GM10266 (cell line): ENCODE data around the gene MARCKS.
"Not testable (repeated sequence)": the region's sequence is repeated elsewhere in the genome, so short reads cannot be mapped to it uniquely, and the experiment has no call there.

Experiments
- DNase-seq: peaks from one replicate; pipeline ENCODE4 v3.0.0; 2012; ENCODE audit errors: extremely low spot score
- TF ChIP-seq, protein P1 (sequence below): IDR thresholded peaks from 2 replicates; pipeline ENCODE4 v1.5.1; 2012; ENCODE audit warnings: mild to moderate bottlenecking, low read depth; ENCODE audit not compliant: control insufficient read depth, insufficient read depth; ENCODE audit errors: missing control alignments

Gene MARCKS

DNA sequence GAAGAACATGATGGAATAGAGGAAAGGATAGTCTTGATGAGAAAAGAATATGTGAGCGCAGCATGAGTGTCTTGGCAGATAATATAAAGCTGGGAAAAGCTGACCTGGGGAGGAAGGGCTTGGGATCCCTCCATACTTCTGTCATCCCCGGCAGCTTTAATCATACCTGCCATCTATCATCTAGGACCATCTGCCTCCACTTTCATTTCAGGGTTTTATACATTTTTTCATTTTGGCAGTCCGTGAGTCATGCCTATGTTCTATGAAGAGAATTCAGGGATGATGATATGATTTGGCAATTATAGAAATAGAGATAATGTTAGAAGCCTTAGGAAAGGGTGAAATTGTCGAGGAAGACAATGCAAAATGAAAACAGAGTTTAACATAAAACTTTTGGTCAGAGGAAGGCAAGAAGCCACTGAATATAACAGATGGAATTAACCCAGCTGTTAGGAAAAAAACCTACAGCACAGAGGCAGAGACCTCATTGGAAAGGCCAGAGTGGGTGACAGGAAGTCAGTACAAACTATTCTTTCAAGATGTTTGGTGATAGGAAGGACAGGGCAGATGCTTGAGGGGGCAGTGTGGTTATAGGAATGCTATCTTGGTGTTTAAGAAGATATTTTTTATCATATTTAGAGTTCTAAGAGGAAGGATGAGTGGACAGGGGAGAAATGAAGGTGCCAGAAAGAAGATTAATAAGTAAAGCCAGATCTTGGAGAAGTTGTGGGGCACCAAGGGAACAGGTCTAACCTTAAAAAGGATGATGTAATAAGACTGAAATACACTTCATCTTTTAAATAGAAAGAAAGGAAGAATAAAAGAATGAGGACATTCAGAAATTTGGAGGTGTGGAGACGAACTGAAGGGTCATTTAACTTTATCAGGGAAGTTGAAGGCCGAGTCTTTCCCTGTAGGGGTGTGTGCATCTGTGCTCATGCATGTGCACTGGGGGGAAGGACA lies 37.8 kb downstream of the MARCKS start:
- TF ChIP-seq, protein P1, sequence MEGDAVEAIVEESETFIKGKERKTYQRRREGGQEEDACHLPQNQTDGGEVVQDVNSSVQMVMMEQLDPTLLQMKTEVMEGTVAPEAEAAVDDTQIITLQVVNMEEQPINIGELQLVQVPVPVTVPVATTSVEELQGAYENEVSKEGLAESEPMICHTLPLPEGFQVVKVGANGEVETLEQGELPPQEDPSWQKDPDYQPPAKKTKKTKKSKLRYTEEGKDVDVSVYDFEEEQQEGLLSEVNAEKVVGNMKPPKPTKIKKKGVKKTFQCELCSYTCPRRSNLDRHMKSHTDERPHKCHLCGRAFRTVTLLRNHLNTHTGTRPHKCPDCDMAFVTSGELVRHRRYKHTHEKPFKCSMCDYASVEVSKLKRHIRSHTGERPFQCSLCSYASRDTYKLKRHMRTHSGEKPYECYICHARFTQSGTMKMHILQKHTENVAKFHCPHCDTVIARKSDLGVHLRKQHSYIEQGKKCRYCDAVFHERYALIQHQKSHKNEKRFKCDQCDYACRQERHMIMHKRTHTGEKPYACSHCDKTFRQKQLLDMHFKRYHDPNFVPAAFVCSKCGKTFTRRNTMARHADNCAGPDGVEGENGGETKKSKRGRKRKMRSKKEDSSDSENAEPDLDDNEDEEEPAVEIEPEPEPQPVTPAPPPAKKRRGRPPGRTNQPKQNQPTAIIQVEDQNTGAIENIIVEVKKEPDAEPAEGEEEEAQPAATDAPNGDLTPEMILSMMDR: no peak
- DNase-seq: no peak

DNA sequence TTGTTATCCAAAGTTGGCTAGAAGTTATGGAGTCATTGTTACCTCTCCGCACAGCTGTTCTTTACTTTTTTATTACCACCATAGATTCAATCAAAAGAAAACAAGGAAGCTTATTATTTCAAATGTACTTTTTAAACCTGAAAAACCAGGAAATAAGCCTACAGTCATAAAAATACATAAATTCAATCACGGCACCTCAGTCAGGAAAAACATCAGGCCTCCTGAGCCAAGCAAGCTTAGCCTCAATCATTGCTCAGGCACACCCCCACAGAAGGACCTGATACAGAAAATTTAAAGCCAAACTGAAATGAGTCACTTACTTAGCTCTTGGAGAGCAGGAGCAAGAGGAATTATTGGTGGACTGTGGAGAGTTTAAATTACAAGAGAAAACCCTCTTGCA lies 44.3 kb downstream of the MARCKS start:
- DNase-seq: no peak
- TF ChIP-seq, protein P1: no peak

DNA sequence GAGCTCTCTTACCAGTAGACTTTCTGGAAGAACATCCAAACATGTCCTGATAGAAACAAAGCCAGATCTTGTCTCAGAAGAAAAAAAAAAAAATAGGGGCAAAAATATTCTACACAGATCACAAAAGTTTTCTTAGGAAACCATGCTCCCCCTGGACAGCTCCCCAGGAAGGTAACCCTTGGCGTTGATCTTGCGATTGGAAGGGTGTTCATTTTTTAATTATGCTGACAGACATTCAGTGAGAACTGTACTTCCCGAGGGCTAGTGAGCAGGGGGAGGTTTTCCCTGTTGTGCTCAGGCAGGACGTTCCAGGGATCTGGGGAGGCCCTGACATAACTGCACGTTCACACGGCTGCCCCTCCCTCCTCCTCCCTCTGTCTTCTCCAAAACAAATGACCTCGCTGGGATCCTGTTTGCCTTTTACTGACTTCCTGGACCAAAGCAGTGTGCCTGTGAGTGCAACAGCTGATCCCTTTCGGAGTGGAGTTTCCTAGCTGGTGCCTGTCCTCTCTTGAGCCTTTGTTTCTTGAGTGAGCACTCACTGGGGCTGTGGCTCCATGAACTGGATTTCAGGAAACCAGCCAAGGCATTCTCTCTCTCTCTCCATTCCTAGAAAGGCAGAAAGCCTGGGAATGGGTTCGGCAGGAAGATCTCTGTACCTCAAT lies 46.7 kb downstream of the MARCKS start:
- TF ChIP-seq, protein P1: no peak
- no peak for DNase-seq

DNA sequence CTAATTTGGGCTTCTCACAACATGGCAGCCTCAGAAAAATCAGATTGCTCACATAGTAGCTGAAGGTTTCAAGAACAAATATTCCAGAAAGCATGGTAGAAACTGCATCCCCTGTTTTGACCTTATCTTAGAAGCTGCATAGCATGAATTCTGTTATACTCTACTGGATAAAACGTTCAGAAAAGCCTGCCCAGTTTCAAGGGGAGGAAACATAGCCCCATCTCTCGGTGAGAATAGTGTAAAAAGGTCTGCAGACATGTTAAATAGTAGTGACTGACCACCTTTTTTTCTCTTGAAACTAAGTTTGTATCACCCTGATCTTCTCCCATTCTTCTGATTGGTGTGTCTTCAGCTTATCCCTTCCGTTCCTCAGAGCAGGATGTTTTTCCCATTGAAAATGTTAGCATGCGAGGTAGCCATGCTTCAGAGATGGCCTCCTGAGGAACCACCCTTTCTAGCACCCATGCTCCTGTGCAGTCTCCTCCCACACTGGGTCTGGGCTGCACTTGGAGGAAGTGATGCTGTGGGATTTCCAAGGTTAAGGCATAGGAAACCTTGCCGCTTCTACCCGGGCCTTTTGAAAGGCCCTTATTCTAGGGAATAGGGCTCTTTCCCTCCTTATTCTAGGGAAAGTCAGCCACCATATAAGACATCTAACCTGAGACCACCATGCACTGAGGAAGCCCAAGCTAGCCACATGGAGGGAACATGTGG lies 50.1 kb downstream of the MARCKS start:
- TF ChIP-seq, protein P1: no peak
- no peak for DNase-seq

DNA sequence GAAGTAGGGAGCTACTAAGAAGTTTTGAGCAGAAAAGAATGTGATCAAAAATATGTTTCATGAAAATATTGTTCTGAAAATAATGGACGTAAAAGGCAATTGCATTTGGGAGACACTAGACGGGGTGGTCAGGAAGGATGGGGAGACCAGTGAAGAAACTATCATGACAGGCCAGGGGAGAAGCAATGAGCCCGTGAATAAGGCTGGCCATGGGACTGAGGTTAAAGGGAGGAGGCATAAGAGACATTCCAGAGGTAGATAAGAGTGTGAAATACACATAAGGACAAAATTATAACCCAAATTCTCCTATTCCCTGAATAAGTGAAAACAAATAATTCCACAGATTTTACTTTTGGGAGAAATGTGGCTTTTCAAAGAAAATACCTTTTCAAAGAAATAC lies 51.7 kb downstream of the MARCKS start:
- TF ChIP-seq, protein P1: no peak
- no peak for DNase-seq

DNA sequence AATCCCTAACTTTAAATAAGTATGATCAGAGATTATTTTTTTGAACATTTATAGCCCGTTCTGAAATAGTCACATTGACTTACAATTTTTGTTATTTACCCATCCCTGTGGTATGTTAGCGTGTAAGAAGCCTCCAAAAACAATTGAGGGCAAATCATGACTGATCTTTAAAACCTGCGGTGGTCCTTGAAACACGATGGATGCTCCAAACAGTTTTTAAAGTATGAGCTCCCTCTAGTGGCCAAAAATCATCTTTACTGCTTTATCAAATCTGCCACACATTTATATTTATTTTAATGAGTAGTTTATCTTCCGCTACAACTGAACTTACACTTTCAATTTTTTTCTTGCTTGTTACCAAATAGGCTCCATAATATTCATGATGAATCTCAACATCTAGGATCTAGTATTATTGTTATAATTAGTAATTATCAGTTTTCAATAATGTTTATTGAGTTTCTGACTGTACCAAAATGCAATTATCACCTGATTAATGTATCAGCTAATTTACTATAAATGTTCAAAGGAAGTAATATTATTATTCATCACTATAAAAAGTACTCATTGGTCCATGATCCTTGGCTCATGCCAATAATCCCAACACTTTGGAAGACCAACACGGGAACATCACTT lies 52.2 kb downstream of the MARCKS start:
- DNase-seq: peak; percentile 39
- TF ChIP-seq, protein P1: peak; percentile 47

DNA sequence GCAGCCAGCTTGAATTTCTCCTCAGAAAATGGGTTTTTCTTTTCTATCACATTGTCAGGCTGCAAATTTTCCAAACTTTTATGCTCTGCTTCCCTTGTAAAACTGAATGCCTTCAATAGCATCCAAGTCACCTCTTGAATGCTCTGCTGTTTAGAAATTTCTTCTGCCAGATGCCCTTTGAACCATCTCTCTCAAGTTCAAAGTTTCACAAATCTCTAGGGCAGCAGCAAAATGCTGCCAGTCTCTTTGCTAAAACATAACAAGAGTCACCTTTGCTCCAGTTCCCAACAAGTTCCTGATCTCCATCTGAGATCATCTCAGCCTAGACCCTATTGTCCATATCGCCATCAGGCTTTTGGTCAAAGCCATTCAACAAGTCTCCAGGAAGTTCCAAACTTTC lies 53.1 kb downstream of the MARCKS start:
- DNase-seq: not testable (repeated sequence)
